K562 (cell line): ENCODE data around the gene KIAA0930. TPM values are rescaled to one million over a fixed set of nuclear protein-coding genes. Genes with fewer than 3 reads are reported as not detected.

ENCODE experiments used
- EGR1 ChIP-seq: fragments of 450-650 bp; conservative IDR thresholded peaks from 2 replicates; pipeline ENCODE4 v1.6.1; 2017; ENCODE audit warnings: mild to moderate bottlenecking
- ELF2 ChIP-seq: fragments of 250-450 bp; sonication (Bioruptor Pico); IDR thresholded peaks from 2 replicates; pipeline ENCODE4 v1.5.0; 2021; ENCODE audit warnings: mild to moderate bottlenecking
- HINFP ChIP-seq: fragments of 450-650 bp; conservative IDR thresholded peaks from 2 replicates; pipeline ENCODE4 v1.6.1; 2016; ENCODE audit warnings: missing genetic modification characterization, low read depth, mild to moderate bottlenecking, control low read depth, missing compliant biosample characterization
- MGA ChIP-seq: fragments of 450-650 bp; IDR thresholded peaks from 2 replicates; pipeline ENCODE4 v1.6.1; 2016; ENCODE audit warnings: mild to moderate bottlenecking, moderate library complexity
- MIER1 ChIP-seq: fragments of 450-650 bp; IDR thresholded peaks from 2 replicates; pipeline ENCODE4 v1.6.1; 2016; ENCODE audit warnings: antibody characterized with exemption, mild to moderate bottlenecking, low read depth
- NONO ChIP-seq, 2 experiments: fragments of 200-400 bp in 1 of 2; fragments of 450-650 bp in 1 of 2; formaldehyde crosslinking in 1 of 2; IDR thresholded peaks; 2 replicates each; pipeline ENCODE4 v1.6.1; 2017; ENCODE audit warnings: low read depth in 2 of 2, mild to moderate bottlenecking in 2 of 2, moderate library complexity in 2 of 2, low read length in 1 of 2
- PHF8 ChIP-seq: fragments of 200-600 bp; sonication (generic); IDR thresholded peaks from 2 replicates; pipeline ENCODE4 v1.6.1; 2012; ENCODE audit warnings: mixed run types, mild to moderate bottlenecking, inconsistent platforms, low read length, moderate library complexity, borderline replicate concordance
- polyA plus RNA-seq, 8 experiments: library from polyadenylated mRNA; depleted of rRNA in 4 of 8; stranded (reverse) in 5 of 8; unstranded in 3 of 8; fragments of >200 nt; fragmentation: Nextera tagmentation in 2 of 8; fragmentation: Illumina TruSeq in 1 of 8; extraction: Ambion mirVana in 2 of 8; extraction: Trizol in 1 of 8; gene quantifications; 2 replicates each; pipeline versions ENCODE4 v1.2.1 to v1.2.3, GENCODE V29; 2011 to 2014; ENCODE audit warnings: inconsistent platforms in 1 of 8, missing spikeins in 1 of 8
- total RNA-seq, 7 experiments: library from RNA; depleted of rRNA in 6 of 7; stranded (reverse); fragments of >200 nt in 6 of 7; fragmentation: Illumina TruSeq in 2 of 7; extraction: Trizol in 2 of 7; gene quantifications; 2 replicates each; pipeline versions ENCODE4 v1.2.1 to v1.2.3, GENCODE V29; 2011 to 2021; ENCODE audit warnings: low replicate concordance in 1 of 7

KIAA0930 gene
- total and polyA plus RNA-seq, 9 of the 15 experiments (the other 6 are each of a cell fraction or from before 2014, with no cell fraction given), result 0.24 to 12.1 (median 6.4) TPM

- TF ChIP-seq MGA, result no peak
- no peak for TF ChIP-seq HINFP (tag)
- no peak for TF ChIP-seq ELF2 (CRISPR knock-in tag)
- TF ChIP-seq NONO (IDR thresholded peaks at IDR 0.05; ENCODE audit: low read depth in 2 of 2, low read length in 1 of 2), result no peak
- no peak for TF ChIP-seq MIER1
- no peak for TF ChIP-seq EGR1
- TF ChIP-seq PHF8, result no peak
Measured at GRCh38 chr22:45171830-45172229, 68.9 kb downstream of the KIAA0930 start (continued).
